Lower lobe of right lung (tissue), 2 donors: Measurements from ENCODE around the gene PCP4. TPM values are rescaled to one million over a fixed set of nuclear protein-coding genes. Genes with fewer than 3 reads are reported as not detected.

Source experiments
- ATAC-seq, 2 donors: fragments of 200-7000 bp; cut with Tn5 transposase; one replicate each; pipeline ENCODE4 v1.9.1; 2020 to 2022; ENCODE audit warnings: mild to moderate bottlenecking in 2 of 2, moderate library complexity in 2 of 2
- DNase-seq: peaks from one replicate; pipeline ENCODE4 v3.0.0-alpha.2; 2020
- H3K27ac ChIP-seq: fragments of 200-600 bp; one replicate; pipeline ENCODE4 v1.8.0; 2022
- H3K27me3 ChIP-seq: fragments of 200-600 bp; one replicate; pipeline ENCODE4 v1.8.0; 2022; ENCODE audit warnings: low read depth
- H3K36me3 ChIP-seq: fragments of 200-600 bp; one replicate; pipeline ENCODE4 v1.8.0; 2022; ENCODE audit warnings: mild to moderate bottlenecking
- H3K4me1 ChIP-seq: fragments of 200-600 bp; one replicate; pipeline ENCODE4 v1.8.0; 2022
- H3K4me3 ChIP-seq: fragments of 200-600 bp; one replicate; pipeline ENCODE4 v1.8.0; 2022; ENCODE audit warnings: mild to moderate bottlenecking
- H3K9me3 ChIP-seq: fragments of 200-600 bp; one replicate; pipeline ENCODE4 v1.8.0; 2022
- CTCF ChIP-seq: fragments of 200-600 bp; IDR thresholded peaks from one replicate; pipeline ENCODE4 v1.8.0; 2022; ENCODE audit warnings: antibody characterized with exemption, mild to moderate bottlenecking
- intact Hi-C: fragments of 100-400 bp; cut with DNase I; formaldehyde crosslinking; loops from one replicate; pipeline ENCODE4 v1.11.0; 2022
- total RNA-seq: library from RNA; stranded (reverse); fragmentation: NEBNext Ultra II Directional; extraction: Animal tissue kit (Norgen Biotek cat#: 25700); gene quantifications from one replicate; pipeline ENCODE4 v1.2.1, GENCODE V29; 2021
- donor health status: DM: no; HTN: yes; CAD: no; lungs with severe emphysema.

Gene PCP4
- total RNA-seq, 1 donor from 2014 or later: 0.95 TPM

- H3K27me3 ChIP-seq: no peaks in the 10 kb centered on the region
- TF ChIP-seq CTCF: no peak
- no peak overlapping the region for H3K27ac ChIP-seq
- H3K4me3 ChIP-seq: no peak overlapping the region
- H3K4me1 ChIP-seq: no peaks in the 10 kb centered on the region
- ATAC-seq: no peak
- H3K36me3 ChIP-seq: no peaks in the 10 kb centered on the region
- intact Hi-C loops: no loop called here
- no peak for DNase-seq
- H3K9me3 ChIP-seq: no peaks in the 10 kb centered on the region
These were observed 67.7 kb downstream of the PCP4 start for GRCh38 chr21:39934895-39935294.

GRCh38 chr21:39935716-39936115, 68.5 kb downstream of the PCP4 start:
- ATAC-seq: no peak
- no peak for TF ChIP-seq CTCF
- intact Hi-C loops: no loop called here

DNA sequence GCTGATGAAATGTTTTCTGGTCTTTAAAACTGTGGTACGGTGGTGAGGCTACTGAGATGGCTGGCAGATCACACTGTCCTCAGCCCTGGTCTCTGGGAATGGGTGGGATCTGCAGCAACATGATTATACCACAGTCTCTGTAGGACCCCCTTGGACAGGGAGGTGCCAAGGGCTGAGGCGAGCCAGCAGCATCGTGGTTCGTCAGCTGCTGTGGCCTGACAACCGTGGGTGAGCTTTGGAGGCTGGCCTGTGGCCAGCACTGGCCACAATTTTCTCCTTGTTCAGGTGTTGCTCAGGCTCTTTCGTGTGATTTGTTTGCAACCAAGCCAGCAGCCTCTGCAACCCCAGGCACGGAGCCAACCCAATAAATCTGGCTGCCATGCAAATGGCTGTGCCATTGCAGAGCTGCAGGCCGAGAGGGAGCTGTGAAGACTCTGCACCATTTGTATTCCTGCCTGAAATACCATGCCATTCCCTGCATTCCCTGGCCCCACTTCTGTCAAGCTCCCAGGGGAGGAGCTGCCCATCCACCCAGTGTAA, 70.9 kb downstream of the PCP4 start:
- DNase-seq (no peak), ATAC-seq (no peak)
- Histone ChIP-seq H3K27me3 (no peaks in the 10 kb centered on the region), H3K9me3 (no peaks in the 10 kb centered on the region), H3K4me1 (no peaks in the 10 kb centered on the region), H3K4me3 (no peak overlapping the region), H3K36me3 (no peaks in the 10 kb centered on the region), H3K27ac (no peak overlapping the region)
- TF ChIP-seq CTCF: no peak
- intact Hi-C loops: no loop called here

More at GRCh38 chr21:39935716-39936115, 68.5 kb downstream of the PCP4 start:
- Histone ChIP-seq H3K36me3 (no peaks in the 10 kb centered on the region), H3K27me3 (no peaks in the 10 kb centered on the region), H3K9me3 (no peaks in the 10 kb centered on the region), H3K4me3 (no peak overlapping the region), H3K27ac (no peak overlapping the region), H3K4me1 (no peaks in the 10 kb centered on the region)
- no peak for DNase-seq

- no peaks in the 10 kb centered on the region for H3K9me3 ChIP-seq
- intact Hi-C loops: no loop called here
- no peak for DNase-seq
These were observed 79.0 kb downstream of the PCP4 start for GRCh38 chr21:39946199-39946598.

DNA sequence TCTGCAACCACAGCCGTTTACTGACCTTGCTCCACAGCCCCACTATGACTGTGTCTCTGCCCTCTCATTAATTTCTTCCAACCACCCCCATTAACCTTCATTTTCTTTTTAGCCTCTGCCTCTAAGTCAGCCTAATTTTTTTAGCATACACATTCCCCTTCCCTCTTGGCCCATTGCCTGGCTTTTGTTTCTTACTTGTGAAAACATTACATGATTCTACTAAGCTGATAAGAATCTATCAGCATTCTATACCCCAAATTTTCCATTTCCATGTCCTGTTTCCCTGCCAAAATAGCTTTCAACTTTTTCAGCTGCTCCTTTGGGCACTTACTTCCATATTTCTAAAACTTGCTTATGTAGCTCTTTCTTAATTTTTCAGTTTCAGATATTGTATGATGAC, 79.8 kb downstream of the PCP4 start:
- H3K27ac ChIP-seq: no peak overlapping the region
- intact Hi-C loops: no loop called here
- H3K4me3 ChIP-seq: no peak overlapping the region
- H3K4me1 ChIP-seq: no peaks in the 10 kb centered on the region
- TF ChIP-seq CTCF: no peak
- no peaks in the 10 kb centered on the region for H3K27me3 ChIP-seq
- ATAC-seq (no peak), DNase-seq (no peak)
- H3K36me3 ChIP-seq: no peaks in the 10 kb centered on the region
- no peaks in the 10 kb centered on the region for H3K9me3 ChIP-seq

More at GRCh38 chr21:39946199-39946598, 79.0 kb downstream of the PCP4 start:
- Histone ChIP-seq H3K27me3 (no peaks in the 10 kb centered on the region), H3K4me1 (no peaks in the 10 kb centered on the region), H3K27ac (no peak overlapping the region), H3K4me3 (no peak overlapping the region), H3K36me3 (no peaks in the 10 kb centered on the region)
- no peak for TF ChIP-seq CTCF
- no peak for ATAC-seq
